Heart left ventricle (tissue), 16 donors: ENCODE measurements around the gene TRIM44. TPM values are rescaled to one million over a fixed set of nuclear protein-coding genes. Genes with fewer than 3 reads are reported as not detected.

Experiments used
- ATAC-seq, 4 donors: fragments of 200-7000 bp; cut with Tn5 transposase; one replicate each; pipeline ENCODE4 v1.9.1; 2020 to 2022; ENCODE audit warnings: moderate library complexity in 4 of 4, mild to moderate bottlenecking in 3 of 4, moderate number of reproducible peaks in 1 of 4
- DNase-seq, 5 donors: peaks; one replicate each; pipeline ENCODE4 v3.0.0-alpha.2; 2020
- H3K27ac ChIP-seq, 12 donors: fragments of 200-600 bp; sonication (generic) in 4 of 12; one replicate each; pipeline versions ENCODE4 v1.5.0 to v1.8.0; 2016 to 2022; ENCODE audit warnings: mild to moderate bottlenecking in 2 of 12
- H3K27me3 ChIP-seq, 9 donors: fragments of 200-600 bp; sonication (generic) in 2 of 9; one replicate each; pipeline versions ENCODE4 v1.5.1 to v1.8.0; 2016 to 2022; ENCODE audit warnings: mild to moderate bottlenecking in 3 of 9
- H3K36me3 ChIP-seq, 9 donors: fragments of 200-600 bp; sonication (generic) in 2 of 9; one replicate each; pipeline versions ENCODE4 v1.5.0 to v1.8.0; 2018 to 2022; ENCODE audit warnings: mild to moderate bottlenecking in 2 of 9
- H3K4me1 ChIP-seq, 12 donors: fragments of 200-600 bp; sonication (generic) in 4 of 12; one replicate each; pipeline versions ENCODE4 v1.5.0 to v1.8.0; 2016 to 2022; ENCODE audit warnings: mild to moderate bottlenecking in 3 of 12
- H3K4me3 ChIP-seq, 12 donors: fragments of 200-600 bp; sonication (generic) in 4 of 12; one replicate each; pipeline versions ENCODE4 v1.5.0 to v1.8.0; 2017 to 2022; ENCODE audit warnings: mild to moderate bottlenecking in 9 of 12, moderate library complexity in 4 of 12
- H3K9me3 ChIP-seq, 12 donors: fragments of 200-600 bp; sonication (generic) in 4 of 12; one replicate each; pipeline versions ENCODE4 v1.5.0 to v1.8.0; 2016 to 2022; ENCODE audit warnings: mild to moderate bottlenecking in 1 of 12
- POLR2A ChIP-seq, 2 donors: fragments of 450-650 bp; IDR thresholded peaks; one replicate each; pipeline ENCODE4 v1.6.1; 2017; ENCODE audit warnings: antibody characterized with exemption in 2 of 2, mild to moderate bottlenecking in 2 of 2, moderate library complexity in 2 of 2
- WGBS, 4 donors: extraction: QIAGEN DNeasy Blood & Tissue Kit in 2 of 4; methylation state at CpG; one replicate each; pipeline versions ENCODE4 v1.1.5 to v1.1.7; 2013 to 2018; 5-methylcytosine and 5-hydroxymethylcytosine counted together
- intact Hi-C, 10 donors: fragments of 100-400 bp; cut with DNase I; formaldehyde crosslinking; loops; one replicate each; pipeline versions ENCODE4 v1.11.1 to v1.14.2; 2022
- polyA plus RNA-seq, 2 donors: library from polyadenylated mRNA; stranded (reverse); fragments of 200-250 nt; gene quantifications; one replicate each; pipeline ENCODE4 v1.2.3, GENCODE V29; 2013
- total RNA-seq, 9 donors: library from RNA; depleted of rRNA in 2 of 9; stranded (reverse); fragments of >200 nt in 2 of 9; fragmentation: NEBNext Ultra II Directional in 3 of 9; extraction: Animal tissue kit (Norgen Biotek cat#: 25700) in 3 of 9; gene quantifications; one replicate each; pipeline versions ENCODE4 v1.1.0 to v1.2.4, GENCODE V29; 2016 to 2023
- TF ChIP-seq, protein P1 (sequence below), 12 donors: fragments of 200-600 bp; sonication (generic) in 4 of 12; IDR thresholded peaks; one replicate each; pipeline versions ENCODE4 v1.5.0 to v1.8.0; 2018 to 2022; ENCODE audit warnings: antibody characterized with exemption in 12 of 12, mild to moderate bottlenecking in 5 of 12
- donor health status: ischemic (EF 13 %, LVEDD 7.1; RV severe dilation, severe dysfunction).
- donor health status: healthy with polysubstance abuse.
- donor health status: DM: no; HTN: yes; CAD: no.
- donor health status: DM: no; HTN: no; CAD: no.
- donor health status: ischemic (EF 25% LVEDD 6.9; RV normal size, moderate dysfunction).
- donor health status: ischemic (EF 25% LVEDD 5.7; RV mildly dilated, moderate dysfunction).
- donor health status: healthy.
- donor health status: DM: yes; HTN: yes; CAD: no.
- donor health status: ischemic (EF 35%, LVEDD 5.7; RV mildly dilated, moderate dysfunction).
- donor health status: nonischemic (EF 11% LVEDD 7.7; RV severe dilation, severe dysfunction).
- donor health status: DM: yes; HTN: yes; CAD: no.
- donor health status: PGD.
- donor health status: ischemic (EF 29% LVEDD 5.4; RV normal size, mild dysfunction).
- donor health status: nonischemic (EF 23%, LVEDD 6.1; RV moderate dilation, normal function).

The TRIM44 gene
- total and polyA plus RNA-seq, 11 donors = 7.9 to 55.3 (median 44.1) TPM

- ATAC-seq (no peak), DNase-seq (no peak)
- H3K4me1 ChIP-seq = peaks cover 0 to 41% (median 9%) of the 10 kb centered on the region in 12 donors
- TF ChIP-seq, protein P1, sequence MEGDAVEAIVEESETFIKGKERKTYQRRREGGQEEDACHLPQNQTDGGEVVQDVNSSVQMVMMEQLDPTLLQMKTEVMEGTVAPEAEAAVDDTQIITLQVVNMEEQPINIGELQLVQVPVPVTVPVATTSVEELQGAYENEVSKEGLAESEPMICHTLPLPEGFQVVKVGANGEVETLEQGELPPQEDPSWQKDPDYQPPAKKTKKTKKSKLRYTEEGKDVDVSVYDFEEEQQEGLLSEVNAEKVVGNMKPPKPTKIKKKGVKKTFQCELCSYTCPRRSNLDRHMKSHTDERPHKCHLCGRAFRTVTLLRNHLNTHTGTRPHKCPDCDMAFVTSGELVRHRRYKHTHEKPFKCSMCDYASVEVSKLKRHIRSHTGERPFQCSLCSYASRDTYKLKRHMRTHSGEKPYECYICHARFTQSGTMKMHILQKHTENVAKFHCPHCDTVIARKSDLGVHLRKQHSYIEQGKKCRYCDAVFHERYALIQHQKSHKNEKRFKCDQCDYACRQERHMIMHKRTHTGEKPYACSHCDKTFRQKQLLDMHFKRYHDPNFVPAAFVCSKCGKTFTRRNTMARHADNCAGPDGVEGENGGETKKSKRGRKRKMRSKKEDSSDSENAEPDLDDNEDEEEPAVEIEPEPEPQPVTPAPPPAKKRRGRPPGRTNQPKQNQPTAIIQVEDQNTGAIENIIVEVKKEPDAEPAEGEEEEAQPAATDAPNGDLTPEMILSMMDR (IDR thresholded peaks at IDR 0.05) = no peak
- TF ChIP-seq POLR2A (IDR thresholded peaks at IDR 0.05) = no peak
- H3K27me3 ChIP-seq = no peaks in the 10 kb centered on the region
- H3K27ac ChIP-seq = no peak overlapping the region
- no peak overlapping the region for H3K4me3 ChIP-seq
- no peaks in the 10 kb centered on the region for H3K9me3 ChIP-seq
- intact Hi-C loops = no loop called here
- WGBS, 4 donors = 82 to 95% (median 93%) methylated on average over 3 of the region's 3 CpGs
- peaks cover 0 to 18% (median 10%) of the 10 kb centered on the region in 9 donors for H3K36me3 ChIP-seq
Observed at GRCh38 chr11:35802672-35803071, 140.1 kb downstream of the TRIM44 start.

GRCh38 chr11:35803115-35803514 is 140.5 kb downstream of the TRIM44 start:
- Histone ChIP-seq H3K9me3 (no peaks in the 10 kb centered on the region), H3K4me3 (no peak overlapping the region), H3K36me3 (peaks cover 0 to 19% (median 10%) of the 10 kb centered on the region in 9 donors), H3K4me1 (peaks cover 0 to 41% (median 9%) of the 10 kb centered on the region in 12 donors), H3K27ac (no peak overlapping the region), H3K27me3 (no peaks in the 10 kb centered on the region)
- WGBS, 4 donors = 63 to 75% (median 66%) methylated on average over 3 of the region's 3 CpGs
- no peak for DNase-seq
- TF ChIP-seq, protein P1 (IDR thresholded peaks at IDR 0.05) = no peak
- no peak for TF ChIP-seq POLR2A (IDR thresholded peaks at IDR 0.05)
- ATAC-seq = no peak
- intact Hi-C loops = no loop called here

GRCh38 chr11:35804451-35805040 is 142.0 kb downstream of the TRIM44 start:
- WGBS, 4 donors = 72 to 87% (median 79%) methylated on average over 3 of the region's 3 CpGs
- DNase-seq (no peak), ATAC-seq (no peak)
- H3K4me1 ChIP-seq = peaks cover 0 to 32% (median 9%) of the 10 kb centered on the region in 12 donors
- no peak overlapping the region for H3K27ac ChIP-seq
- TF ChIP-seq, protein P1 (IDR thresholded peaks at IDR 0.05) = no peak
- no peak for TF ChIP-seq POLR2A (IDR thresholded peaks at IDR 0.05)
- H3K9me3 ChIP-seq = no peaks in the 10 kb centered on the region
- H3K4me3 ChIP-seq = no peak overlapping the region
- no peaks in the 10 kb centered on the region for H3K27me3 ChIP-seq
- intact Hi-C loops = no loop called here
- H3K36me3 ChIP-seq = peaks cover 0 to 21% (median 10%) of the 10 kb centered on the region in 9 donors

GRCh38 chr11:35809561-35809960 is 147.0 kb downstream of the TRIM44 start:
- intact Hi-C loops = no loop called here
- Histone ChIP-seq H3K27ac (no peak overlapping the region), H3K9me3 (no peaks in the 10 kb centered on the region), H3K27me3 (no peaks in the 10 kb centered on the region), H3K4me1 (peaks cover 0 to 49% (median 15%) of the 10 kb centered on the region in 12 donors), H3K4me3 (no peak overlapping the region), H3K36me3 (peaks cover 0 to 21% (median 10%) of the 10 kb centered on the region in 9 donors)
- WGBS, 4 donors = 73 to 86% (median 75%) methylated on average over 4 of the region's 4 CpGs
- TF ChIP-seq, protein P1 (IDR thresholded peaks at IDR 0.05) = no peak
- ATAC-seq (no peak), DNase-seq (no peak)
